G401.6 (cell line): Measurements from ENCODE around the gene FBXW5.

Experiments used
- FAIRE-seq: peaks from 2 replicates; lab custom pipeline; 2012; peaks lifted over from hg19 to GRCh38; lab: Jason Lieb, UNC

FBXW5 gene

DNA sequence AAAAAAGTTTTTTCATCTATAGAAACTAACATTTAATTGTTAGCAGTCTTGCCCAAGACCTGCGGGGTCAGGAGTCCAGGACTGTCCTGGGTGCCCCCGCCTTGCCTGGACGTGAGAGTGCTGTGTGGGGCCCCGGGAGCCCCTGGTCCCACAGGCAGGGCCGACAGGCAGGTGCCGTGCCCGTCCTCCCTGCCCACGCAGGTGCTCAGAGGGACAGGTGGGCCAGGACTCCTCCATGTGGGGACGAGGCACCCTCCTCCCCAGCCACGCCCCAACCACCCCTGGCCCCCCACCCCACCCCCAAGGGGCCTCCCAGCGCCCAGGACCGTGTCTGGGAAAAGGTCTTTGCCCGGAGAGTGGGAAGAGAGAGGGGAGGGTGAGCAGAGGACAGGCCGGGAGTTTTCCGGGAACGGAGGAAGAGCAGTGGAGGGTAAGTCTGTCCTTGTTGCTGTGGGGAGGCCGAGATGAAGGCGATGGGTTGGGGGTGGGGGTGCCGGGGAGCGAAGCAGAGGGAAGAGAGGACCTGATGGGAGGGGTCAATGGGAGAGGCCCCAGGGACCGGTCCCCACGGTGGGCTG lies 4.8 kb upstream of the FBXW5 start:
- FAIRE-seq: no peak

DNA sequence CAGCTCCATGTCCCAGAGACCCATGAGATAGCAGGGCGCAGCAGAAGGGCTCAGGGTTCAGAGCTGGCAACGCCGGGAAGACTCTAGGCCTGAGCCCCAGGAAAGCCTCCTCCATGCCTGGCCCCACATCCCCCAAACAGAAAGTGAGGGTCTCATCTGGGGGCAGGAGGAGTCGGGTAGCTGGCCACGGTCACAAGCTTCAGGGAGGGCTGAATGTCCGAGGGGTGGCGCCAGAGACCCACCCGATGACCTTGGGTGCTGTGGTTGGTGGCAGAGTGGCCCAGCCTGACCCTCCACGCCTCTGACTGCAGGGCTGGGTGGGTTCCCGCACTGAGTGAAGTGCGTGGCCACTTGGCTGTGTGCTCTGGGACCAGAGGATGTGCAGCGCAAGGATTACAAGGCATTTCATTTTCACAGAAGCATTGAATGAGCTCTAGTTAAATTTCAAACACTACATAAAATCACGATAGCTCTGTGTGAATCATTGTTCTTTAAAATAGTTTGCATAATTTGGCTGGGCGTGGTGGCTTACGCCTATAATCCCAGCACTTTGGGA lies 3.5 kb upstream of the FBXW5 start:
- FAIRE-seq: no peak

GRCh38 chr9:136947028-136947891 lies 2.7 kb upstream of the FBXW5 start:
- no peak for FAIRE-seq

GRCh38 chr9:136946228-136947027 lies 1.9 kb upstream of the FBXW5 start:
- no peak for FAIRE-seq

- no peak for FAIRE-seq
These were observed 1.0 kb upstream of the FBXW5 start for GRCh38 chr9:136945333-136946227.

- FAIRE-seq: no peak
These were observed 373 bp downstream of the FBXW5 start for GRCh38 chr9:136944212-136944518.

DNA sequence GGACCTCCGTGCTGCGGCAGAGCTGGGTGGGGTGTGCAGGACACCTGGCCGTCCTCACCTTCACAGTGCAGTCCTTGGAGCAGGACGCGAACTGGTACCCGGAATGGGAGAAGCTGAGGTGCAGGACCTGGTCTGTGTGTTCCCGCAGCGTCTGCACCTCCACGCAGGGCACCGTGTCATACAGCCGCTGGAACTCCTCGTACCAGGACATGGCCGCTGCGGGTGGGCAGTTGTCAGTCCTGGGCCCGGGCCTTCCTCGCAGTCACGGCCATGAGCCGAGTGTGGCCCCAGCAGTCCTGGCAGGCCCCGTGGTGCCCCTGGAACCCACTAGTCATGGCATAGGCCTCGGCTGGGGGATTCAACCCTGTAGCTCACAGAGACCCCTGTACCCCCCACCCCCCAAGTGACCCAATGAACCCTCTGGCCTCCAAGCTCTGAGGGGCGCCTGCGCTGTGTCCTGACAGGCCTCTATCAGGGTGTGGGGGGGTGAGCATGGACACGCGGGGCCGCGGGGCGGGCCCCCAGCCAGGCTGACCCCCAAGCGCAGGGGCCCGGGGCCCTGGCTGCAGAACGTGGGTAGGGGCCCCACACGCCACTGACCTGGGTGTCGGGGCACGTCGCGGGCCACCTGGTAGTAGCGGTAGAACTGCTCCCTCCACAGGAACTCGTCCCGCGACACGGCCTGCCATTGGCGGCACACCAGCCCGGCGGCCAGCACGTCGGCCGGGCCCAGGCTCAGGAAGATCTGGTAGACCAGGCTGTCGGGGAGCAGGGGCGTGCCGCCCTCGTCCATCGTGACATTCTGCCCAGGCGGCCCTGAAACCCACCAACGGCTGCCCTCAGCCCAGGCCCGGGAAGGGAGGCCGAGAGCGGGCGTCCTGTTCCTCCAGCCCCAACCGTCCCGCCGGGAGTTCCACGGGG lies 987 bp downstream of the FBXW5 start:
- FAIRE-seq: no peak

DNA sequence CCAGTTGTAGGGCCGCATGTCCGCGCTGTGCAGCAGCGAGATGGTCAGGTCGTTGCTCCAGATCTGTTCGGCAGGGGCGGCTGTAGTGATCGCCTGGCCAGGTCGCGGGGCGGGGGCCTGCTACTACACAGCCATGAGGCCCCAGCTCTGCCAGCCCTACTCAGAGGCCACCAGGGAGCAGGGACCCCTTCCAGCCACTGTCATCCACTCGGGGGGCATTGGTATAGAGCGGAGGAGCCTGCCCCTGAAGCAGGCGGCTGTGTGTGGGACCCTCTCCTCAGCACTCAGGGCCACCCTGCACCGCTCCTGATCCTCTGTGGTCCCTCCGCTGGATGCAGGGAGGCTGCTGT lies 1.7 kb downstream of the FBXW5 start:
- FAIRE-seq: no peak

GRCh38 chr9:136942112-136942880 lies 2.2 kb downstream of the FBXW5 start:
- FAIRE-seq: no peak

- FAIRE-seq: no peak
These were observed 3.1 kb downstream of the FBXW5 start for GRCh38 chr9:136941231-136942111.

DNA sequence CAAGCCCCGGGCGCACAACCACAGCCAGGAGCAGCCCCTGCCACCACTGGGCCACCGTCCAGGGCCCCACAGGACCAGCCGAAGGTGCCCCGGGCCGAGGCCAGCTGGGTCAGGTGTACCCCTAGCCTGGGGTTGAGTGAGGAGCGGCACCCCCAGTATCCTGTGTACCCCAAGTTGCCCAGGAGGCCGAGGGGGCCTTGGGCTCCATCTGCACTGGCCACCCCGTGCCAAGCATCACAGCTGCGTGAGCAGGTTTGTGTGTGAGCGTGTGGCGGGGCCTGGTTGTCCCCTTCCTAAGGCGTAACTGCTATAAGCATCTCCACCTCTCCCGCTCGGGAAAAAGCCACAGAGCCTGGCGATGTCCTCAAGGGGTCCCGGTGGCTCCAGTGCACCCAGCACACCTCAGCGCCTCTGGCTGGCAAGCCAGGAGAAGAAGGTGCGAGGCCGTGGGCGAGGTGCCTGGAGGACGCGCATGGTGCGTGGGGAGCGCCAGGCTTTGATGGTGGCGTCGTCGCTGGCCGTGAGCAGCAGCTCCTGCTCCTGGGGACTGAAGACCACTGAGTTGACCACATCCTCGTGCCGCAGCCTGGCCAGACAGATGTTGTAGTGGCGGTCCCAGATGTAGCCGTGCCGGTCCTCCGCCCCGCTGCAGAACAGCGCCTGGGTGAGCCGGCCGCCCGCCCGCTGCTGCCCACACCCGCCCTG lies 3.9 kb downstream of the FBXW5 start:
- FAIRE-seq: no peak

DNA sequence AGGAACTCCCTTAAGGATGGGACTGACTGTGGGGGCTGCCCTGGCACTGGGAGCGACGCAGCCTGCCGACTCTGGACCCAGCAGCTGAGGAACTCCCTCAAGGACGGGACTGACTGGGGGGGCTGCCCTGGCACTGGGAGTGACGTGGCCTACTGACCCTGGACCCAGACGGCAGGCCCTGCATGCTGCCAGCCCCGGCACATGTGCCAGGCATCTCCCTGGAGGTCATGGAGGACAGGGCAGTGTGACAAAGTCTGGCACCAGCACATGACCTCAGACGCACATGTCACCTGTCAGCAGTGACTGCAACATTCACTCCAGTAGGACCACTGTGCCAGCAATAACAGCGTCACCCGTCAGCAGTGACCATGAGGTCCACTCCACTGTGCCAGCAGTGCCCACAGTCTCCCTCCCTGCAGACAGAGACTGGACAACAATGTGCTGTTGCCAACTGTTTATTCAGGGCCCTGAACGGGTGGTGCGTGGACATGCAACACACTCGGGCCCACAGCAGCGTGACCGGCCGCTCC lies 4.5 kb downstream of the FBXW5 start:
- FAIRE-seq: no peak

GRCh38 chr9:136939431-136939995 lies 5.0 kb downstream of the FBXW5 start:
- FAIRE-seq: no peak

- FAIRE-seq: no peak
These were observed 7.1 kb downstream of the FBXW5 start for GRCh38 chr9:136937186-136938001.

DNA sequence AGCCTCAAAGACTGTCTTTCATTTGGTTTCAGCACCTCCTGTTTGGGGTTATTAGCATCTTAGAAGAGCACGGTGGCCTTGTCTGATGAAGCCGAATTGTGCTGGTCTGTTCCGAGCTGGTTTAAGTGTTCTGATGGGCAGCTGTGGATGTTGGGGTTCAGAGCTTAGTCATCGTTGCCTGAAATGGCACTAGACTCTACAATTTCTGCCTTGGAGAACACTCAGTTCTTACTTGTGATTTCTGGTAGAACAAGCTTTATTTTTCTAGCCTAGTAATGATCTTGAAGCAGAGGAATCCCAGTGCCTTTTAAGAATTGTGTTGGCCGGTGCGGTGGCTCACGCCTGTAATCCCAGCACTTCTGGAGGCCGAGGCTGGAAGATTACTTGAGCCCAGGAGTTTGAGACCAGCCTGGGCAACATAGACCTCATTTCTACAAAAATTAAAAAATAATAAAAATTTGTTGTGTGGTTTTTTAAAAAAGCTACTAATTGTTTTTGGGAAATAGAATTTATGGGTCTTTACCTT lies 7.8 kb downstream of the FBXW5 start:
- no peak for FAIRE-seq

GRCh38 chr9:136935651-136936050 lies 8.9 kb downstream of the FBXW5 start:
- no peak for FAIRE-seq

GRCh38 chr9:136934277-136934676 lies 10.3 kb downstream of the FBXW5 start:
- FAIRE-seq: no peak
